GM18508 (cell line): ENCODE measurements around the gene PSMD6.
A peak's percentile ranks its signal among the peaks of the same experiment; 100 is the strongest.

Experiments used
- ATAC-seq: cut with Tn5 transposase; IDR thresholded peaks from one replicate; pipeline ENCODE4 v1.9.1; 2021; ENCODE audit warnings: moderate number of reproducible peaks; ENCODE audit not compliant: insufficient read depth, unreplicated experiment

The PSMD6 gene

GRCh38 chr3:63980830-63981498 lies 42.3 kb downstream of the PSMD6 start:
- ATAC-seq: no peak

- ATAC-seq: no peak
Measured at GRCh38 chr3:63980019-63980418, 43.3 kb downstream of the PSMD6 start.

- no peak for ATAC-seq
Measured at GRCh38 chr3:63979093-63979885, 44.0 kb downstream of the PSMD6 start.

GRCh38 chr3:63977893-63978292 lies 45.4 kb downstream of the PSMD6 start:
- ATAC-seq: no peak

- ATAC-seq: no peak
Measured at GRCh38 chr3:63976872-63977200, 46.5 kb downstream of the PSMD6 start.

- ATAC-seq: no peak
Measured at GRCh38 chr3:63976161-63976871, 47.0 kb downstream of the PSMD6 start.

GRCh38 chr3:63975723-63976122 lies 47.6 kb downstream of the PSMD6 start:
- no peak for ATAC-seq

- ATAC-seq: no peak
Measured at GRCh38 chr3:63974451-63974850, 48.8 kb downstream of the PSMD6 start.

GRCh38 chr3:63973406-63973805 lies 49.9 kb downstream of the PSMD6 start:
- ATAC-seq: no peak

- no peak for ATAC-seq
Measured at GRCh38 chr3:63972987-63973386, 50.3 kb downstream of the PSMD6 start.

GRCh38 chr3:63972196-63972595 lies 51.1 kb downstream of the PSMD6 start:
- ATAC-seq: no peak

GRCh38 chr3:63970631-63971475 lies 52.4 kb downstream of the PSMD6 start:
- no peak for ATAC-seq

GRCh38 chr3:63969876-63970275 lies 53.4 kb downstream of the PSMD6 start:
- ATAC-seq: no peak

- ATAC-seq: peak; percentile 16
Measured at GRCh38 chr3:63968612-63969350, 54.5 kb downstream of the PSMD6 start.

- peak; percentile 33 for ATAC-seq
Measured at GRCh38 chr3:63967675-63968611, 55.4 kb downstream of the PSMD6 start.

GRCh38 chr3:63966871-63967270 lies 56.4 kb downstream of the PSMD6 start:
- no peak for ATAC-seq

- ATAC-seq: no peak
Measured at GRCh38 chr3:63966007-63966406, 57.3 kb downstream of the PSMD6 start.

- ATAC-seq: no peak
Measured at GRCh38 chr3:63964681-63965485, 58.4 kb downstream of the PSMD6 start.
